GM12878 (cell line): ENCODE results near the gene KRTAP9-8. TPM values are rescaled to one million over a fixed set of nuclear protein-coding genes. Genes with fewer than 3 reads are reported as not detected.

Experiments
- ATAC-seq: fragments of 200-7000 bp; cut with Tn5 transposase; 3 replicates; pipeline ENCODE4 v1.9.1; 2020; ENCODE audit warnings: mild to moderate bottlenecking, moderate library complexity
- BruUV-seq: library from RNA; stranded (reverse); fragments of 400-500 nt; replicated peaks from 2 replicates; lab custom pipeline; 2021; lab: Mats Ljungman, UMichigan
- CTCF ChIA-PET: fragments of 300-600 bp; sonication (Branson Sonifier 250); formaldehyde crosslinking; extraction: SDS; loops from one replicate; lab custom pipeline; 2021; ENCODE audit warnings: inconsistent platforms; lab: Yijun Ruan, JAX
- POLR2A ChIA-PET: fragments of 350-600 bp; formaldehyde crosslinking; extraction: SDS; loops from one replicate; lab custom pipeline; 2021; ENCODE audit warnings: inconsistent platforms; lab: Charles Lee
- RAD21 ChIA-PET: fragments of 300-600 bp; sonication (Branson Sonifier 250); formaldehyde crosslinking; loops from one replicate; lab custom pipeline; 2023; ENCODE audit warnings: antibody characterized with exemption; ENCODE audit not compliant: unreplicated experiment; lab: Charles Lee
- SMC1A ChIA-PET: fragments of 300-600 bp; sonication (Branson Sonifier 250); formaldehyde crosslinking; loops from one replicate; lab custom pipeline; 2023; ENCODE audit not compliant: unreplicated experiment, uncharacterized antibody; lab: Charles Lee
- DNase-seq: peaks from one replicate; pipeline ENCODE4 v3.0.0-alpha.2; 2011; ENCODE audit warnings: low read depth, low spot score
- FAIRE-seq: peaks from 3 replicates; lab custom pipeline; 2011; peaks lifted over from hg19 to GRCh38; lab: Jason Lieb, UNC
- H2AFZ ChIP-seq: 2 replicates; pipeline ENCODE4 v1.6.0; 2011; ENCODE audit warnings: low read depth, low read length, control low read depth; ENCODE audit not compliant: control insufficient read depth
- H3K27ac ChIP-seq: 2 replicates; pipeline ENCODE4 v1.5.1; 2011; ENCODE audit warnings: control low read depth; ENCODE audit not compliant: control insufficient read depth, insufficient read depth
- H3K27me3 ChIP-seq, 2 experiments: replicated peaks in 1 of 2; 2 replicates each; pipeline versions ENCODE4 v1.6.0 to v1.6.1; 2011; ENCODE audit warnings: low read length in 1 of 2; ENCODE audit not compliant: control insufficient read depth in 2 of 2, insufficient read depth in 2 of 2
- H3K36me3 ChIP-seq, 2 experiments: 2 replicates each; pipeline ENCODE4 v1.5.1; 2011; ENCODE audit warnings: low read length in 1 of 2; ENCODE audit not compliant: control insufficient read depth in 2 of 2, insufficient read depth in 2 of 2
- H3K4me1 ChIP-seq: 2 replicates; pipeline ENCODE4 v1.6.1; 2011; ENCODE audit warnings: mild to moderate bottlenecking, low read length, moderate library complexity, mixed read lengths; ENCODE audit not compliant: control insufficient read depth, insufficient read depth
- H3K4me2 ChIP-seq: 2 replicates; pipeline ENCODE4 v1.6.0; 2011; ENCODE audit warnings: control low read depth; ENCODE audit not compliant: control insufficient read depth, insufficient read depth
- H3K4me3 ChIP-seq: fragments of 200-600 bp; sonication (generic); 2 replicates; pipeline ENCODE4 v1.5.1; 2016
- H3K79me2 ChIP-seq: 2 replicates; pipeline ENCODE4 v1.6.0; 2011; ENCODE audit warnings: low read length; ENCODE audit not compliant: control insufficient read depth, insufficient read depth
- H3K9ac ChIP-seq: 2 replicates; pipeline ENCODE4 v1.8.0; 2011; ENCODE audit warnings: low read length, control low read depth, mixed read lengths; ENCODE audit not compliant: control insufficient read depth, insufficient read depth
- H3K9me3 ChIP-seq: replicated peaks from 3 replicates; pipeline ENCODE4 v1.5.1; 2011; ENCODE audit warnings: mild to moderate bottlenecking, low read length; ENCODE audit not compliant: control insufficient read depth, insufficient read depth
- H4K20me1 ChIP-seq: 2 replicates; pipeline ENCODE4 v1.6.0; 2011; ENCODE audit not compliant: control insufficient read depth, insufficient read depth
- CEBPB ChIP-seq, 2 experiments: fragments of 150-350 bp in 1 of 2; IDR thresholded peaks; 2 replicates each; pipeline ENCODE4 v1.6.1; 2012 to 2014; ENCODE audit warnings: low read depth in 2 of 2, low read length in 2 of 2, borderline replicate concordance in 1 of 2, inconsistent platforms in 1 of 2
- EGR1 ChIP-seq, 2 experiments: IDR thresholded peaks; 1 replicate in 1 of 2; 2 replicates in 1 of 2; pipeline ENCODE4 v1.6.1; 2011 to 2012; ENCODE audit warnings: low read depth in 2 of 2, low read length in 2 of 2, borderline replicate concordance in 1 of 2, mild to moderate bottlenecking in 1 of 2, moderate library complexity in 1 of 2
- HCFC1 ChIP-seq: fragments of 150-350 bp; IDR thresholded peaks from 2 replicates; pipeline ENCODE4 v1.6.1; 2014; ENCODE audit warnings: low read length
- HDAC2 ChIP-seq: fragments of 200-600 bp; sonication (generic); IDR thresholded peaks from 2 replicates; pipeline ENCODE4 v1.6.1; 2017
- JUNB ChIP-seq: IDR thresholded peaks from 2 replicates; pipeline ENCODE4 v1.6.1; 2016; ENCODE audit warnings: antibody characterized with exemption, mild to moderate bottlenecking
- MYB ChIP-seq: fragments of 150-350 bp; IDR thresholded peaks from 2 replicates; pipeline ENCODE4 v1.6.1; 2014; ENCODE audit warnings: mild to moderate bottlenecking, low read depth, low read length, borderline replicate concordance
- NR2C1 ChIP-seq: fragments of 450-650 bp; IDR thresholded peaks from 2 replicates; pipeline ENCODE4 v1.6.1; 2017; ENCODE audit warnings: antibody characterized with exemption, mild to moderate bottlenecking, moderate library complexity
- PML ChIP-seq: IDR thresholded peaks from 2 replicates; pipeline ENCODE4 v1.6.1; 2012; ENCODE audit warnings: low read length, inconsistent platforms
- RCOR1 ChIP-seq: conservative IDR thresholded peaks from 2 replicates; pipeline ENCODE4 v1.6.1; 2012; ENCODE audit warnings: low read depth, low read length, improper control_type of control experiment
- SMAD5 ChIP-seq: IDR thresholded peaks from 2 replicates; pipeline ENCODE4 v1.6.1; 2016; ENCODE audit warnings: antibody characterized with exemption, low read depth
- WGBS: methylation state at CpG from one replicate; pipeline ENCODE4 v1.1.6; 2016; ENCODE audit warnings: low lambda C conversion rate; ENCODE audit not compliant: insufficient replicate concordance, insufficient coverage; ENCODE audit errors: missing lambda C conversion rate; 5-methylcytosine and 5-hydroxymethylcytosine counted together
- in situ Hi-C: fragments of 300-500 bp; cut with MboI; formaldehyde crosslinking; loops from 9 replicates; pipeline ENCODE4 v1.14.3; 2018; ENCODE audit warnings: mixed read lengths
- intact Hi-C: fragments of 100-400 bp; cut with micrococcal nuclease; formaldehyde crosslinking; loops from one replicate; pipeline ENCODE4 v1.14.2; 2022; ENCODE audit not compliant: unreplicated experiment
- polyA plus RNA-seq, 11 experiments: library from polyadenylated mRNA; depleted of rRNA in 4 of 11; unstranded in 6 of 11; stranded (reverse) in 5 of 11; fragments of >200 nt; fragmentation: Nextera tagmentation in 4 of 11; fragmentation: Illumina TruSeq in 1 of 11; extraction: Ambion mirVana in 4 of 11; extraction: Trizol in 1 of 11; gene quantifications; 1 replicate in 1 of 11; 2 replicates in 10 of 11; pipeline versions ENCODE4 v1.2.1 to v1.2.3, GENCODE V29; 2011 to 2016; ENCODE audit warnings: inconsistent platforms in 2 of 11, missing spikeins in 2 of 11, low read depth in 1 of 11
- total RNA-seq, 4 experiments: library from RNA; depleted of rRNA in 3 of 4; stranded (reverse); fragments of >200 nt in 3 of 4; fragmentation: Illumina TruSeq in 1 of 4; extraction: Trizol in 1 of 4; gene quantifications; 2 replicates each; pipeline versions ENCODE4 v1.2.1 to v1.2.3, GENCODE V29; 2013 to 2021
- TF ChIP-seq, protein P1 (sequence below): IDR thresholded peaks from 2 replicates; pipeline ENCODE4 v1.6.1; 2012; ENCODE audit warnings: low read depth, low read length, improper control_type of control experiment

KRTAP9-8 gene
- total and polyA plus RNA-seq, 10 of the 15 experiments (the other 5 are each of a cell fraction or from before 2014, with no cell fraction given), result not detected

DNA sequence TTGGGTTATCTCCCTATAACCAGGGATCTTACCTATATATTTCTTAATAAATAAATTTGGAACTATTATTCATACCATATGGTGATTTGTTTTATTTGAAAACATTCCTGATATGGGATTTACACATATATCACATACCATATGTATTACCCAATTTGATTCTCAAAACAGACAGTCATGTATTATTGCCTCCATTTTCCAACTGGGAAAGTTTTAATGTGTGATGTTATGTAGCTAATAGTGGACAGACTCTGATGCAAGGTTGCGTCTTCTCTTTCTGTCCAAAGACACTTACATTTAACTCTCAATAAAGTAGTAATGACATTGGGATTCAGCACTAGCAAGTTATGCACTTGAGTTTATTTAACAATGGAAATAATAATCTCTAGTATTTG lies 18.5 kb downstream of the KRTAP9-8 start:
- Histone ChIP-seq H4K20me1 (no peaks in the 10 kb centered on the region), H2AFZ (no peak overlapping the region), H3K9me3 (no peaks in the 10 kb centered on the region), H3K27me3 (no peaks in the 10 kb centered on the region; a peak in 2 of 4 replicates), H3K4me3 (no peak overlapping the region), H3K79me2 (no peaks in the 10 kb centered on the region), H3K9ac (no peak overlapping the region), H3K27ac (no peak overlapping the region), H3K4me2 (no peak overlapping the region), H3K4me1 (no peaks in the 10 kb centered on the region), H3K36me3 (no peaks in the 10 kb centered on the region)
- ChIA-PET POLR2A (no interaction called here), SMC1A (no interaction called here), RAD21 (no interaction called here), CTCF (no interaction called here)
- ATAC-seq (no peak), DNase-seq (no peak), FAIRE-seq (no peak)
- no peak for TF ChIP-seq RCOR1
- TF ChIP-seq MYB, result no peak
- TF ChIP-seq EGR1 (IDR thresholded peaks at IDR 0.05; ENCODE audit: borderline replicate concordance in 1 of 2, low read depth in 2 of 2, low read length in 2 of 2), result no peak
- no peak for TF ChIP-seq PML
- no peak for TF ChIP-seq HDAC2
- no peak for TF ChIP-seq SMAD5
- no peak for TF ChIP-seq NR2C1
- TF ChIP-seq CEBPB (IDR thresholded peaks at IDR 0.05; ENCODE audit: borderline replicate concordance in 1 of 2, low read depth in 2 of 2, low read length in 2 of 2), result no peak
- TF ChIP-seq, protein P1, sequence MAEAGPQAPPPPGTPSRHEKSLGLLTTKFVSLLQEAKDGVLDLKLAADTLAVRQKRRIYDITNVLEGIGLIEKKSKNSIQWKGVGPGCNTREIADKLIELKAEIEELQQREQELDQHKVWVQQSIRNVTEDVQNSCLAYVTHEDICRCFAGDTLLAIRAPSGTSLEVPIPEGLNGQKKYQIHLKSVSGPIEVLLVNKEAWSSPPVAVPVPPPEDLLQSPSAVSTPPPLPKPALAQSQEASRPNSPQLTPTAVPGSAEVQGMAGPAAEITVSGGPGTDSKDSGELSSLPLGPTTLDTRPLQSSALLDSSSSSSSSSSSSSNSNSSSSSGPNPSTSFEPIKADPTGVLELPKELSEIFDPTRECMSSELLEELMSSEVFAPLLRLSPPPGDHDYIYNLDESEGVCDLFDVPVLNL, result no peak
- no peak for TF ChIP-seq HCFC1
- TF ChIP-seq JUNB, result no peak
- in situ Hi-C loops, result no loop called here
- intact Hi-C loops, result no loop called here
- no TSS peak for BruUV-seq
- WGBS, result 100% methylated on average over 1 of the region's 1 CpG
